IMR-90 (cell line): Measurements from ENCODE around the gene LTBP1. TPM values are rescaled to one million over a fixed set of nuclear protein-coding genes. Genes with fewer than 3 reads are reported as not detected.
A peak's percentile ranks its signal among the peaks of the same experiment; 100 is the strongest.

ENCODE experiments used
- ATAC-seq: fragments of 200-7000 bp; cut with Tn5 transposase; 2 replicates; pipeline ENCODE4 v1.9.1; 2020; ENCODE audit warnings: low read depth, mild to moderate bottlenecking, moderate library complexity
- BruUV-seq: library from RNA; stranded (reverse); fragments of 400-500 nt; replicated peaks from 2 replicates; lab custom pipeline; 2021; lab: Mats Ljungman, UMichigan
- CTCF ChIA-PET: fragments of 300-600 bp; formaldehyde crosslinking; extraction: SDS; loops from one replicate; lab custom pipeline; 2021; ENCODE audit warnings: antibody characterized with exemption; lab: Yijun Ruan, JAX
- POLR2A ChIA-PET: fragments of 300-600 bp; sonication (Branson Sonifier 250); formaldehyde crosslinking; loops from one replicate; lab custom pipeline; 2022; ENCODE audit warnings: antibody characterized with exemption; ENCODE audit not compliant: unreplicated experiment; lab: Charles Lee
- DNase-seq: peaks from one replicate; pipeline ENCODE4 v3.0.0; 2013
- H2AFZ ChIP-seq: replicated peaks from 2 replicates; pipeline ENCODE3; 2013; ENCODE audit warnings: low read length, mild to moderate bottlenecking; ENCODE audit not compliant: poor library complexity
- H2AK5ac ChIP-seq: 2 replicates; pipeline ENCODE4 v1.6.1; 2013; ENCODE audit warnings: low read depth, low read length, inconsistent platforms
- H2AK9ac ChIP-seq: replicated peaks from 2 replicates; pipeline ENCODE3; 2013; ENCODE audit warnings: mild to moderate bottlenecking, low read depth, low read length, moderate library complexity; ENCODE audit not compliant: poor library complexity
- H2BK120ac ChIP-seq: 2 replicates; pipeline ENCODE4 v1.6.1; 2013; ENCODE audit warnings: low read depth, low read length, inconsistent platforms
- H2BK15ac ChIP-seq: 3 replicates; pipeline ENCODE4 v1.6.1; 2013; ENCODE audit warnings: low read depth, low read length, inconsistent platforms
- H2BK20ac ChIP-seq: 2 replicates; pipeline ENCODE4 v1.6.1; 2013; ENCODE audit warnings: low read depth, mild to moderate bottlenecking, inconsistent platforms, low read length, moderate library complexity
- H2BK5ac ChIP-seq: 2 replicates; pipeline ENCODE4 v1.6.1; 2013; ENCODE audit warnings: mild to moderate bottlenecking, low read depth, low read length, inconsistent platforms; ENCODE audit not compliant: poor library complexity, severe bottlenecking
- H3K14ac ChIP-seq: replicated peaks from 2 replicates; pipeline ENCODE4 v1.6.1; 2013; ENCODE audit warnings: low read depth, low read length, inconsistent platforms
- H3K18ac ChIP-seq: 2 replicates; pipeline ENCODE4 v1.6.1; 2013; ENCODE audit warnings: low read depth, low read length, control low read depth
- H3K23ac ChIP-seq: 2 replicates; pipeline ENCODE4 v1.6.1; 2013; ENCODE audit warnings: low read depth, low read length, inconsistent platforms
- H3K27ac ChIP-seq: 2 replicates; pipeline ENCODE4 v1.5.1; 2013; ENCODE audit warnings: mild to moderate bottlenecking, control low read depth, low read length; ENCODE audit not compliant: insufficient read depth
- H3K27me3 ChIP-seq: 2 replicates; pipeline ENCODE4 v1.6.1; 2013; ENCODE audit warnings: low read length; ENCODE audit not compliant: control insufficient read depth, insufficient read depth
- H3K36me3 ChIP-seq: 2 replicates; pipeline ENCODE4 v1.6.1; 2013; ENCODE audit warnings: low read length, mixed read lengths; ENCODE audit not compliant: control insufficient read depth, insufficient read depth
- H3K4ac ChIP-seq: 2 replicates; pipeline ENCODE4 v1.6.1; 2013; ENCODE audit warnings: low read depth, low read length, inconsistent platforms
- H3K4me1 ChIP-seq: 2 replicates; pipeline ENCODE4 v1.6.1; 2013; ENCODE audit warnings: low read length, mixed read lengths; ENCODE audit not compliant: control insufficient read depth, insufficient read depth
- H3K4me2 ChIP-seq: 2 replicates; pipeline ENCODE4 v1.6.1; 2013; ENCODE audit warnings: low read depth, mild to moderate bottlenecking, control low read depth, low read length, moderate library complexity
- H3K4me3 ChIP-seq: 2 replicates; pipeline ENCODE4 v1.5.1; 2013; ENCODE audit warnings: low read depth, mild to moderate bottlenecking, control low read depth, low read length, moderate library complexity; ENCODE audit not compliant: insufficient read depth
- H3K56ac ChIP-seq: 2 replicates; pipeline ENCODE4 v1.6.1; 2013; ENCODE audit warnings: low read length, inconsistent platforms; ENCODE audit not compliant: insufficient read depth; ENCODE audit errors: extremely low read depth
- H3K79me1 ChIP-seq, 2 experiments: 2 replicates each; pipeline ENCODE4 v1.6.1; 2013; ENCODE audit warnings: low read length in 2 of 2, inconsistent platforms in 1 of 2, low read depth in 1 of 2
- H3K9ac ChIP-seq: 2 replicates; pipeline ENCODE4 v1.6.1; 2013; ENCODE audit warnings: low read depth, low read length, control low read depth
- H3K9me1 ChIP-seq: 2 replicates; pipeline ENCODE4 v1.6.1; 2013; ENCODE audit warnings: low read length, inconsistent platforms; ENCODE audit not compliant: insufficient read depth
- H3K9me3 ChIP-seq: 2 replicates; pipeline ENCODE4 v1.6.1; 2013; ENCODE audit warnings: low read length; ENCODE audit not compliant: control insufficient read depth, insufficient read depth
- H4K20me1 ChIP-seq: 2 replicates; pipeline ENCODE4 v1.6.1; 2013; ENCODE audit warnings: low read length, inconsistent platforms; ENCODE audit not compliant: insufficient read depth
- H4K5ac ChIP-seq: 2 replicates; pipeline ENCODE4 v1.6.1; 2013; ENCODE audit warnings: mild to moderate bottlenecking, low read depth, low read length, control low read depth
- H4K8ac ChIP-seq, 2 experiments: 2 replicates each; pipeline ENCODE4 v1.6.1; 2013; ENCODE audit warnings: low read depth in 2 of 2, low read length in 2 of 2, control low read depth in 1 of 2, inconsistent platforms in 1 of 2
- H4K91ac ChIP-seq: 2 replicates; pipeline ENCODE4 v1.6.1; 2013; ENCODE audit warnings: low read depth, low read length, inconsistent platforms; ENCODE audit not compliant: insufficient read depth
- CHD1 ChIP-seq: IDR thresholded peaks from 2 replicates; pipeline ENCODE4 v1.6.1; 2012; ENCODE audit warnings: low read depth, low read length, improper control_type of control experiment
- MAFK ChIP-seq: IDR thresholded peaks from 2 replicates; pipeline ENCODE4 v1.6.1; 2012; ENCODE audit warnings: low read depth, low read length, improper control_type of control experiment
- MAZ ChIP-seq: IDR thresholded peaks from 2 replicates; pipeline ENCODE4 v1.6.1; 2012; ENCODE audit warnings: low read depth, mild to moderate bottlenecking, low read length, improper control_type of control experiment, moderate library complexity, borderline replicate concordance
- NFE2L2 ChIP-seq: fragments of 150-350 bp; IDR thresholded peaks from 2 replicates; pipeline ENCODE4 v1.6.1; 2016; ENCODE audit warnings: low read depth, mild to moderate bottlenecking, low read length
- RAD21 ChIP-seq: IDR thresholded peaks from 2 replicates; pipeline ENCODE4 v1.6.1; 2012; ENCODE audit warnings: low read length, improper control_type of control experiment
- RFX5 ChIP-seq: IDR thresholded peaks from 2 replicates; pipeline ENCODE4 v1.8.0; 2012; ENCODE audit warnings: low read depth, mild to moderate bottlenecking, low read length, moderate library complexity
- WGBS, 2 experiments: methylation state at CpG; one replicate each; pipeline versions ENCODE4 v1.1.5 to v1.1.7; 2013; ENCODE audit warnings: missing lambda C conversion rate in 2 of 2; ENCODE audit not compliant: insufficient read length in 1 of 2; ENCODE audit errors: extremely low coverage in 2 of 2; 5-methylcytosine and 5-hydroxymethylcytosine counted together
- dilution Hi-C: fragments of 300-500 bp; cut with HindIII; formaldehyde crosslinking; loops from one replicate; pipeline ENCODE4 v1.14.3; 2018; ENCODE audit warnings: low sequenced_read_pairs; ENCODE audit not compliant: unreplicated experiment
- in situ Hi-C: fragments of 300-500 bp; cut with MboI; formaldehyde crosslinking; loops from 3 replicates; pipeline ENCODE4 v1.14.3; 2019; ENCODE audit warnings: low sequenced_read_pairs, inconsistent platforms, mixed read lengths
- intact Hi-C: fragments of 100-400 bp; cut with micrococcal nuclease; formaldehyde crosslinking; loops from 2 replicates; pipeline ENCODE4 v1.10.0; 2022
- polyA plus RNA-seq, 3 experiments: library from polyadenylated mRNA; depleted of rRNA; stranded (reverse); fragments of >200 nt; gene quantifications; 2 replicates each; pipeline ENCODE4 v1.2.3, GENCODE V29; 2012; ENCODE audit warnings: low replicate concordance in 1 of 3
- total RNA-seq: library from RNA; depleted of rRNA; stranded (reverse); fragments of >200 nt; gene quantifications from 2 replicates; pipeline ENCODE4 v1.2.3, GENCODE V29; 2012
- TF ChIP-seq, protein P1 (sequence below): fragments of 150-350 bp; IDR thresholded peaks from 2 replicates; pipeline ENCODE4 v1.6.1; 2016; ENCODE audit warnings: low read depth, mild to moderate bottlenecking, low read length, moderate library complexity, borderline replicate concordance
- TF ChIP-seq, protein P2 (sequence below): conservative IDR thresholded peaks from 2 replicates; pipeline ENCODE4 v1.5.1; 2012; ENCODE audit warnings: mild to moderate bottlenecking, low read depth, low read length, improper control_type of control experiment

The LTBP1 gene
- total and polyA plus RNA-seq, 2 of the 4 experiments (the other 2 are of a cell fraction): 235 to 326 TPM

DNA sequence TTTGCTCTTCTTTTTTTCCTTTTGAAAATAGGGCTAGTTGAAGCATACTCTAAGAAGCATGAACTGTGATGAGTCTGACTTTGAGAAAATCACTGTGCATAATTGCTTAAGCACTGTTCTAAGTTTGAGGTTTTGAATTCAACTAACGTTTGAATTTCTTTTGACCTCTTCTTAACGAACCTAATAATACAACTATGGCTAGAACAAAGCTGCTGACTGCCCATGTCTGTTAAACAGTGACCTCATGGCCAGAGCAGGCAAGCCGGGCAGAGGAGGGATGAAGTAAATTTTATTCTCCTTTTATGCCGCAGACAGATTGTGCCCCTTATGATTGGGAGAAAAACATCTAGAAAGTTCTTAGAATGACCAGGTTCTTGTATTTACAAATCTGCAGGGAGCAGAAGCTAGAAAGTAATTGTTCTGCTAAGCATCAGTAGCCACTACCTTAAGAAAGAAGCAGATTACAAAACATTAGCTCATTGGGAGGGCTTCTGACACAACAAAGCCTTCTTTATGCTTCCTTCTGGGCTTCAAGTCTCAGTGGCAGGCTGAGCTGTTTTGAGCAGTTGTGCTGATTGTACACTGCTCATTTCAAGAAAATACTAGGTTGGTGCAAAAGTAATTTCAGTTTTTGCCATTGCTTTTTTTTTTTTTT is 431.9 kb downstream of the LTBP1 start:
- intact Hi-C loops (no loop called here), in situ Hi-C loops (no loop called here), dilution Hi-C loops (no loop called here)
- Histone ChIP-seq H3K4me3 (no peak overlapping the region), H4K91ac (no peak overlapping the region), H2AK9ac (no peak overlapping the region), H3K4me2 (no peak overlapping the region), H3K27ac (no peak overlapping the region), H3K79me1 (peaks cover 6 to 16% of the 10 kb centered on the region in 2 experiments; a peak in 3 of 4 replicates), H3K56ac (no peak overlapping the region), H2AK5ac (no peak overlapping the region), H4K8ac (no peak overlapping the region), H3K4me1 (peaks cover 5% of the 10 kb centered on the region), H4K20me1 (no peaks in the 10 kb centered on the region), H2BK120ac (no peak overlapping the region), H4K5ac (no peak overlapping the region), H3K27me3 (no peaks in the 10 kb centered on the region), H2AFZ (no peak overlapping the region), H2BK15ac (no peak overlapping the region), H2BK20ac (no peak overlapping the region), H3K36me3 (peaks cover 15% of the 10 kb centered on the region), H2BK5ac (no peak overlapping the region), H3K23ac (no peak overlapping the region), H3K9me3 (no peaks in the 10 kb centered on the region), H3K14ac (no peak overlapping the region), H3K4ac (no peak overlapping the region), H3K9ac (no peak overlapping the region), H3K18ac (no peak overlapping the region), H3K9me1 (0 out of 2 replicates have a peak, but pooled peaks cover 5% of the 10 kb centered on the region)
- ChIA-PET POLR2A (no interaction called here), CTCF (interaction anchor here (0.6 kb wide), 1 partner anchor 1061 kb away, joined by 3 read pairs; no protein-coding TSS in a partner anchor)
- ATAC-seq (peak; percentile 34; the same call in 1 of the 2 replicates), DNase-seq (peak; percentile 52)
- TF ChIP-seq RFX5: no peak
- TF ChIP-seq, protein P1, sequence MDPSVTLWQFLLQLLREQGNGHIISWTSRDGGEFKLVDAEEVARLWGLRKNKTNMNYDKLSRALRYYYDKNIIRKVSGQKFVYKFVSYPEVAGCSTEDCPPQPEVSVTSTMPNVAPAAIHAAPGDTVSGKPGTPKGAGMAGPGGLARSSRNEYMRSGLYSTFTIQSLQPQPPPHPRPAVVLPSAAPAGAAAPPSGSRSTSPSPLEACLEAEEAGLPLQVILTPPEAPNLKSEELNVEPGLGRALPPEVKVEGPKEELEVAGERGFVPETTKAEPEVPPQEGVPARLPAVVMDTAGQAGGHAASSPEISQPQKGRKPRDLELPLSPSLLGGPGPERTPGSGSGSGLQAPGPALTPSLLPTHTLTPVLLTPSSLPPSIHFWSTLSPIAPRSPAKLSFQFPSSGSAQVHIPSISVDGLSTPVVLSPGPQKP: no peak
- no peak for TF ChIP-seq NFE2L2
- TF ChIP-seq MAZ: no peak
- TF ChIP-seq, protein P2, sequence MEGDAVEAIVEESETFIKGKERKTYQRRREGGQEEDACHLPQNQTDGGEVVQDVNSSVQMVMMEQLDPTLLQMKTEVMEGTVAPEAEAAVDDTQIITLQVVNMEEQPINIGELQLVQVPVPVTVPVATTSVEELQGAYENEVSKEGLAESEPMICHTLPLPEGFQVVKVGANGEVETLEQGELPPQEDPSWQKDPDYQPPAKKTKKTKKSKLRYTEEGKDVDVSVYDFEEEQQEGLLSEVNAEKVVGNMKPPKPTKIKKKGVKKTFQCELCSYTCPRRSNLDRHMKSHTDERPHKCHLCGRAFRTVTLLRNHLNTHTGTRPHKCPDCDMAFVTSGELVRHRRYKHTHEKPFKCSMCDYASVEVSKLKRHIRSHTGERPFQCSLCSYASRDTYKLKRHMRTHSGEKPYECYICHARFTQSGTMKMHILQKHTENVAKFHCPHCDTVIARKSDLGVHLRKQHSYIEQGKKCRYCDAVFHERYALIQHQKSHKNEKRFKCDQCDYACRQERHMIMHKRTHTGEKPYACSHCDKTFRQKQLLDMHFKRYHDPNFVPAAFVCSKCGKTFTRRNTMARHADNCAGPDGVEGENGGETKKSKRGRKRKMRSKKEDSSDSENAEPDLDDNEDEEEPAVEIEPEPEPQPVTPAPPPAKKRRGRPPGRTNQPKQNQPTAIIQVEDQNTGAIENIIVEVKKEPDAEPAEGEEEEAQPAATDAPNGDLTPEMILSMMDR: no peak
- no peak for TF ChIP-seq CHD1
- no peak for TF ChIP-seq RAD21
- TF ChIP-seq MAFK: no peak
- no TSS peak for BruUV-seq
- 86% methylated on average over 2 of the region's 4 CpGs; no CpG with 5 or more reads in 1 of the 2 experiments for WGBS, 2 experiments
